Measurements from ENCODE around the gene EPX. TPM values are rescaled to one million over a fixed set of nuclear protein-coding genes. Genes with fewer than 3 reads are reported as not detected.

The EPX gene
- polyA plus RNA-seq, 2 of the 4 experiments (the other 2 are of a cell fraction): not detected

- Histone ChIP-seq H3K27ac (no peak overlapping the region), H3K4me1 (no peaks in the 10 kb centered on the region), H3K4me2 (no peak overlapping the region), H3K4me3 (no peak overlapping the region), H3K9me3 (no peaks in the 10 kb centered on the region)
- CTCF ChIA-PET: interaction anchor here (2.3 kb wide), 1 partner anchor 40 kb away, joined by 10 read pairs; no protein-coding TSS in a partner anchor
- DNase-seq (ENCODE audit: low read depth in 1 of 2, low spot score in 1 of 2) (no peak), FAIRE-seq (no peak), ATAC-seq (no peak)
- TF ChIP-seq CBX8 (IDR thresholded peaks at IDR 0.05) (0 out of 2 replicates have a peak, but pooled peaks have one; percentile 37), RNF2 (IDR thresholded peaks at IDR 0.05; ENCODE audit: borderline replicate concordance, low read depth) (0 out of 2 replicates have a peak, but pooled peaks have one; percentile 68), MAX (IDR thresholded peaks at IDR 0.05) (no peak), BCL3 (IDR thresholded peaks at IDR 0.05) (no peak)
- WGBS (ENCODE audit: missing lambda C conversion rate): 7% methylated on average over 3 of the region's 3 CpGs
- POLR2A ChIA-PET: no interaction called here
These were observed 31.0 kb upstream of the EPX start for GRCh38 chr17:58161566-58161965.

GRCh38 chr17:58165981-58166380, 26.5 kb upstream of the EPX start:
- TF ChIP-seq REST (IDR thresholded peaks at IDR 0.05) (peak; percentile 66), POLR2A (IDR thresholded peaks at IDR 0.05; ENCODE audit: low read length) (no peak)
- Histone ChIP-seq H3K9me3 (no peaks in the 10 kb centered on the region), H3K4me1 (no peaks in the 10 kb centered on the region), H3K4me2 (no peak overlapping the region), H3K27ac (no peak overlapping the region), H3K4me3 (no peak overlapping the region)
- ChIA-PET CTCF (no interaction called here), POLR2A (interaction anchor here (1.3 kb wide), 1 partner anchor 9 kb away, joined by 3 read pairs; no protein-coding TSS in a partner anchor)
- WGBS (ENCODE audit: missing lambda C conversion rate): 1% methylated on average over 2 of the region's 2 CpGs
- DNase-seq (ENCODE audit: low read depth in 1 of 2, low spot score in 1 of 2) (no peak), ATAC-seq (no peak), FAIRE-seq (peak; percentile 70)

GRCh38 chr17:58166682-58167081, 25.8 kb upstream of the EPX start, which contains the start of gene OR4D2:
OR4D2 (plus strand) TSS chr17:58166982; CDS start chr17:58169656, 2,674 bp downstream.
- no peak for TF ChIP-seq TP53 (CRISPR knock-in tag; IDR thresholded peaks at IDR 0.05)
- no peak for TF ChIP-seq HEYL (CRISPR knock-in tag; IDR thresholded peaks at IDR 0.05)
- no peak for TF ChIP-seq ZSCAN20 (CRISPR knock-in tag; IDR thresholded peaks at IDR 0.05)
- no peak for TF ChIP-seq BHLHE40 (IDR thresholded peaks at IDR 0.05; ENCODE audit: low read depth, low read length)
- TF ChIP-seq E2F6 (IDR thresholded peaks at IDR 0.05; ENCODE audit: borderline replicate concordance, low read depth): no peak
- TF ChIP-seq RFX5 (IDR thresholded peaks at IDR 0.05): no peak
- TF ChIP-seq CHD4 (IDR thresholded peaks at IDR 0.05; ENCODE audit: borderline replicate concordance): no peak
- no peak for TF ChIP-seq KDM1A (IDR thresholded peaks at IDR 0.05; ENCODE audit: low read depth)
- TF ChIP-seq RARB (CRISPR knock-in tag; IDR thresholded peaks at IDR 0.05): no peak
- no peak for TF ChIP-seq FOSL2 (IDR thresholded peaks at IDR 0.05)
- TF ChIP-seq FOSL2 (CRISPR knock-in tag; IDR thresholded peaks at IDR 0.05): no peak
- no peak for TF ChIP-seq JUNB (IDR thresholded peaks at IDR 0.05)
- no peak for TF ChIP-seq PBX3 (IDR thresholded peaks at IDR 0.05)
- no peak for TF ChIP-seq CBX8 (IDR thresholded peaks at IDR 0.05)
- no peak for TF ChIP-seq FOXS1 (CRISPR knock-in tag; IDR thresholded peaks at IDR 0.05)
- no peak for TF ChIP-seq MAZ (IDR thresholded peaks at IDR 0.05; ENCODE audit: borderline replicate concordance, low read depth, low read length)
- TF ChIP-seq RNF2 (IDR thresholded peaks at IDR 0.05; ENCODE audit: borderline replicate concordance, low read depth): no peak
- no peak for TF ChIP-seq GATA3 (IDR thresholded peaks at IDR 0.05; ENCODE audit: borderline replicate concordance)
- TF ChIP-seq ZFP36 (IDR thresholded peaks at IDR 0.05; ENCODE audit: borderline replicate concordance, partially characterized antibody): no peak
- DNase-seq (ENCODE audit: low read depth in 1 of 2, low spot score in 1 of 2): no peak
- ChIA-PET CTCF (no interaction called here), POLR2A (no interaction called here)
- no peaks in the 10 kb centered on the region for H3K9me3 ChIP-seq
- no peak within 1 kb of the TSS for H3K27ac ChIP-seq
- no peak for ATAC-seq
- no peaks in the 10 kb centered on the region for H3K4me1 ChIP-seq
- no peak for FAIRE-seq
- WGBS (ENCODE audit: missing lambda C conversion rate): 11% methylated on average over 6 of the region's 6 CpGs
- H3K4me3 ChIP-seq: no peak within 1 kb of the TSS
- H3K4me2 ChIP-seq: no peak within 1 kb of the TSS
